ENCODE results near the gene CBX1.
"Not testable (repeated sequence)": the region's sequence is repeated elsewhere in the genome, so short reads cannot be mapped to it uniquely, and the experiment has no call there.

Gene CBX1

GRCh38 chr17:48072811-48073210 lies 28.5 kb downstream of the CBX1 start:
- DNase-seq (ENCODE audit: low read depth), result not testable (repeated sequence)

- DNase-seq (ENCODE audit: low read depth), result no peak
Observed at GRCh38 chr17:48071654-48072053, 29.6 kb downstream of the CBX1 start.

- no peak for DNase-seq (ENCODE audit: low read depth)
Observed at GRCh38 chr17:48070195-48070594, 31.1 kb downstream of the CBX1 start.

- DNase-seq (ENCODE audit: low read depth), result no peak
Observed at GRCh38 chr17:48068491-48068961, 32.8 kb downstream of the CBX1 start.

- DNase-seq (ENCODE audit: low read depth), result not testable (repeated sequence)
Observed at GRCh38 chr17:48067808-48068207, 33.5 kb downstream of the CBX1 start.

- DNase-seq (ENCODE audit: low read depth), result no peak
Observed at GRCh38 chr17:48067245-48067644, 34.0 kb downstream of the CBX1 start.

- DNase-seq (ENCODE audit: low read depth), result no peak
Observed at GRCh38 chr17:48066656-48067055, 34.6 kb downstream of the CBX1 start.

GRCh38 chr17:48066192-48066591 lies 35.1 kb downstream of the CBX1 start:
- no peak for DNase-seq (ENCODE audit: low read depth)

GRCh38 chr17:48064638-48065037 lies 36.6 kb downstream of the CBX1 start:
- DNase-seq (ENCODE audit: low read depth), result no peak

GRCh38 chr17:48062273-48062672 lies 39.0 kb downstream of the CBX1 start:
- no peak for DNase-seq (ENCODE audit: low read depth)

- DNase-seq (ENCODE audit: low read depth), result no peak
Observed at GRCh38 chr17:48060249-48060648, 41.0 kb downstream of the CBX1 start.

- no peak for DNase-seq (ENCODE audit: low read depth)
Observed at GRCh38 chr17:48059125-48059668, 42.1 kb downstream of the CBX1 start.

- DNase-seq (ENCODE audit: low read depth), result no peak
Observed at GRCh38 chr17:48058393-48059124, 42.7 kb downstream of the CBX1 start.

GRCh38 chr17:48057626-48058025 lies 43.7 kb downstream of the CBX1 start:
- DNase-seq (ENCODE audit: low read depth), result no peak

GRCh38 chr17:48056879-48057278 lies 44.4 kb downstream of the CBX1 start:
- DNase-seq (ENCODE audit: low read depth), result no peak

GRCh38 chr17:48056246-48056745 lies 45.0 kb downstream of the CBX1 start:
- DNase-seq (ENCODE audit: low read depth), result no peak

- DNase-seq (ENCODE audit: low read depth), result no peak
Observed at GRCh38 chr17:48055531-48056245, 45.6 kb downstream of the CBX1 start.

GRCh38 chr17:48054238-48055185 lies 46.8 kb downstream of the CBX1 start:
- no peak for DNase-seq (ENCODE audit: low read depth)

- DNase-seq (ENCODE audit: low read depth), result no peak
Observed at GRCh38 chr17:48053758-48054237, 47.5 kb downstream of the CBX1 start.

- no peak for DNase-seq (ENCODE audit: low read depth)
Observed at GRCh38 chr17:48052956-48053757, 48.1 kb downstream of the CBX1 start.

Measured in stimulated activated CD8-positive, alpha-beta memory T cell treated with anti-CD3 and anti-CD28 coated beads, Interleukin-7, amount 100 ng/mL, for 24 hours (primary cell).